GM18511 (cell line): Measurements from ENCODE around the gene PTPN1.

ENCODE experiments used
- ATAC-seq: cut with Tn5 transposase; IDR thresholded peaks from one replicate; pipeline ENCODE4 v1.9.1; 2021; ENCODE audit warnings: mild to moderate bottlenecking, moderate library complexity; ENCODE audit not compliant: unreplicated experiment

Gene PTPN1

DNA sequence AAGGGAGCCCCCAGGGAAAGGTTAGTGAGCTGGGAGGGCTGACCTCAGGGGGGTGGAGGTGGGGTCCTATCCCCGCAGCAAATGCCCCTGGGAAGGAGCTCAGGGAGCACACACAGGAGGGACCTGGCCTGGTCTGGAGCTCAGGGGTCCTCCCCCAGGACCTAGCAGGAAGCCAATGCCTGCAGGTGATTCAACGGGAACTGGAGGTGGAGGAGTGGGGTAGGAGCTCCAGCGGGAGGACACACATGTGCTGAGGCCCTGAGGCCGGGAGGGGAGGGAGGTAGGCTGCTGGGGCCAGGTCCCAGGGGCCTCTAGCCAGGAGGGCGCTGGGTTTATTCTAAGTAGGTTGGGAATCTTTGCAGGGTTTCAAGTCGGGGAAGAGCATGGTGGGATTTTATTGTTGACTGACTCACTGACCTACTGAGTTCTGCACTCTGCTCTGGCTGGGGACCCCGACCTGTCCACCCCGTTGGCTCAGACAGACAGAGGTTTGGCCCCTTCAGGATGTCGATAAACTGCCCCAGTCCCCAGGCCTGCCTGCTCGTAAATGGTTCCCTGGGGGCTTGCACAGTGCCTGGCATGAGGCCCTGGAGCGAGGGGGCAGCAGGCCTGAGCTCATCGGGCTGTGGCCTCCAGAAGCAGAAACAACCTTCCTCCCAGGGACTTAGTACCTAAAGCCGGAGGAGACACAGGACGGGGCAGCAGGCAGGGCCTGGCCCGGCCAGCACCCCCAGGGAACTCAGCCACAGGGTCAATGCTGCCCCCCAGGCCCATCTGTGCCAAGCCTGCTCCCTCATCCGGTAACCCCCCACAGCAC, 118.9 kb downstream of the PTPN1 start:
- no peak for ATAC-seq

DNA sequence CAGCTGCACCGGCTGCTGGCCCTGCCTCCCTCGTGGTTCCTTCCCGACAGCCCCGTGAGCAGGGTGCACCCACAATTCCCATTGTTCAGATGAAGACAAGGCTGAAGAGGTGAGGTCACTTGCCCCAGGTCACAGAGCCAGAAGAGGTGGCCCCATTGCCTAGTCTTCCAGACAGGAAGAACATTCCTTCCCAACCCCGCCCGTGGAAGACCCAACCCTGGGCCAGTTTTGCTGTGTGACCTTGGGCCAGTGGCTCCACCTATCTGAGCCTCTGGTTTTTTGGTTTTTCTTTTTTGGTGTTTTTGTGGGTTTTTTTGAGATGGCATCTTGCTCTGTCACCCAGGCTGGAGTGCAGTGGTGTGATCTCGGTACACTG, 119.5 kb downstream of the PTPN1 start:
- no peak for ATAC-seq

DNA sequence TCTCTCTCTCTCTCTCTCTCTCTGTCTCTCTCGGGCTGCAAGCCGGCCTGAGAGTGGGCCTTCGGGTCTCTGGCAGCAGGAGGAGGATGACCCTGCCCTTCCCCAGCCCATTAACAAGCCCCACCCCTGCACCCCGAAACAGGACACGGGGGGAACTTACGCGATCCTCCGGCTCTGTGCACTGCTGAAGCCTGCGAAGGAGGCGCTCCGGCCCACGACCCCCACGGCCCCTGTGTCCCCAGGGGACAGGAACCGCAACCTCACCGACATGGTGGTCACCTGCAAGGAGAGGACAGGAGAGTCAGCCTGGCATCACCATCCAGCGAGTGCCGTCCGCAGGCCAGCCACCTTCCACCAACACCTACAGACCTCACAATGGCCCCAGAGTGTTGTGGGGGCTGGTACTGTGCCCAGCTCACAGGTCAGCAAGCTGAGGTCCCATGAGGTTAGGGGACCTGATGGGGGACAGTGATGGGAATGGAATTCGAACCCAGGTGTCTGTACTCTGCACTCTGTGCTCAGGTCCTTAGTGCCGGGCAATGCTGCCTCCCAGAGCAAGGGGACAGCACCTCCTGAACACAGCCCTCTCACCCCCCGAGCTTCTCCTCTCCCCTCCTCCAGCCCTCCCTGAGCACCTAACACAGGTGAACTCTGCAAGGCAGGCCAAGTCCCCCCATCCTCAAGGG, 120.5 kb downstream of the PTPN1 start:
- ATAC-seq: no peak

DNA sequence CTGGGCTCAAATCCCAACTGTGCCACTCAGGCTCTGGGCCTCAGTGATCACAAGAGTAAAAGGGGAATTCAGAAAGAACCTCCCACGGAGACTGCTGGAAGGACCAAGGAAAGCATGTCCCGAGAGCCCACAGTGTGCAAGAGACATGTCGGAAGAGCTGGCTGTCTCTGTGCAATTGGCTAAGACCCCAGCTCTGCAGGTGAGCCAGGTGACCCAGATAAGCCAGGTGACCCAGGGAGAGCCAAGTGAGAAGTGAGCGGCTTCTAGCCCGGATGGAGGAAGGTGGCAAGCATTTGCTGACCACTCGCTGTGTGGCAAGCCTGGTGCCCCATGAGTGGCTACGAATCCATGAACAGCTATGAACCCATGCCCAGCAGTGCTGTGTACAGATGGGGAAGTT, 122.1 kb downstream of the PTPN1 start:
- ATAC-seq: no peak

DNA sequence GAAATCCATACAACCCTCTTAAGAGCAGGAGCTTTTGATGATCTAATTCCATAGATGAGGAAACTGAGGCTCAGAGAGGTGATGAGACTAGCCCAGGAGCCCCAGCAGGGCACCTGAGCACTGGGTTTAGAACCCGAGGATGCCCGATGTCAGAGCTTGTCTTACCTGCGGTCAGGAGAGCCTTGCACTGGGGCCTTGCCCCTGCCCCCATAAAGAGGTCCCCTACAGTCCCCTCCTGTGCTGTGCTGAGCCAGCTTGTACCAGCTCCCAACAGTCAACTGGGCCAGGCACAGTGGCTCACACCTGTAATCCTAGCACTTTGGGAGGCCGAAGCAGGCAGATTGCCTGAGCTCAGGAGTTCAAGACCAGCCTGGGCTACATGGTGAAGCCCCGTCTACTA, 122.5 kb downstream of the PTPN1 start:
- no peak for ATAC-seq

DNA sequence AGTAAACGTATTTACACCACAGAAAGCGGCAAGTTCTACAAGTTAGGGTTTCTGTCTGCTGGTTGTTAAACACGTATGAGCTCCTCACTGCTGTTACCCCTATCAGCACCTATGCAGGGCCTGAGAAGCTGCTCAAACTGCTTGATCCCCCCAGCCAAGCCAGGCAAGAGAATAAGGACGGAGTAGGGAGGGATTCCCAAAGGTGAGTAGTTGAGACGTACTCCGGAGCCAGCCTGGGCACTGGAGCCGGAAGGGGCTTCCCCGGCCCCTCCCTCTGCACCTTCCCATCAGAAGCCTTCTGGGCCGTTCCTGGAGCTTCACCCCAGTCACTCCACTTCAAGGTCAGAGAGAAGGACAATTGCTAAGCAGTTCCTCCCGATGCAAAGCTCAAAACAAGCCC, 123.2 kb downstream of the PTPN1 start:
- no peak for ATAC-seq

DNA sequence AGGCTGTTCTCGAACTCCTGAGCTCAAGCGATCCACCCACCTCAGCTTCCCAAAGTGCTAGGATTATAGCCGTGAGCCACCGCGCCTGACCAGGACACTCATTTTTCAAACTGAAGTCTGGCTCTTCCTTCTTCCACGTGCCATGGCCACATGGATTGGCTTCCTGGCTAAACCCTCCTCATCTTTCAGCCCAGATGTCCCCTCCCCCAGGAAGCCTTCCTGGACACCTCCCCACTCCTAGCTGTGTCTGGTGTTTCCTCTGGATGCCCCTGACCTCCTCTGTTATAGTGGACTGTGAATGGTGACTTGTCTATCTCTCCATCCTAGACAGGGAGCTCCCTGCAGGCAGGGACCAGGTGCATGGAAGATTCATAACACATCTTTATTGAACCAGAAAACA, 124.0 kb downstream of the PTPN1 start:
- ATAC-seq: no peak
